Breast epithelium (tissue), 3 donors: ENCODE data around the gene TMEM106A.
"Not testable (repeated sequence)": the region's sequence is repeated elsewhere in the genome, so short reads cannot be mapped to it uniquely, and the experiment has no call there.

Experiments
- POLR2A ChIP-seq: fragments of 450-650 bp; IDR thresholded peaks from one replicate; pipeline ENCODE4 v1.6.1; 2016; ENCODE audit warnings: antibody characterized with exemption, mild to moderate bottlenecking, moderate library complexity
- TF ChIP-seq, protein P1 (sequence below), 3 donors: fragments of 450-650 bp; IDR thresholded peaks; one replicate each; pipeline ENCODE4 v1.5.1; 2016 to 2017; ENCODE audit warnings: antibody characterized with exemption in 3 of 3, mild to moderate bottlenecking in 3 of 3, moderate library complexity in 3 of 3

DNA sequence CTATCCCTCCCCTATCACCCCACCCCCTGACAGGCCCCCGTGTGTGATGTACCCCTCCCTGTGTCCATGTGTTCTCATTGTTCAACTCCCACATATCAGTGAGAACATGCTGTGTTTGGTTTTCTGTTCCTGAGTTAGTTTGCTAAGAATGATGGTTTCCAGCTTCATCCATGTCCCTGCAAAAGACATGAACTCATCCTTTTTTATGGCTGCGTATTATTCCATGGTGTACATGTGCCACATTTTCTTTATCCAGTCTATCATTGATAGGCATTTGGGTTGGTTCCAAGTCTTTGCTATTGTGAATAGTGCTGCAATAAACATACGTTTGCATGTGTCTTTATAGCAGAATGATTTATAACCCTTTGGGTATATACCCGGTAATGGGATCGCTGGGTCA is 25.0 kb upstream of the TMEM106A start:
- TF ChIP-seq, protein P1, sequence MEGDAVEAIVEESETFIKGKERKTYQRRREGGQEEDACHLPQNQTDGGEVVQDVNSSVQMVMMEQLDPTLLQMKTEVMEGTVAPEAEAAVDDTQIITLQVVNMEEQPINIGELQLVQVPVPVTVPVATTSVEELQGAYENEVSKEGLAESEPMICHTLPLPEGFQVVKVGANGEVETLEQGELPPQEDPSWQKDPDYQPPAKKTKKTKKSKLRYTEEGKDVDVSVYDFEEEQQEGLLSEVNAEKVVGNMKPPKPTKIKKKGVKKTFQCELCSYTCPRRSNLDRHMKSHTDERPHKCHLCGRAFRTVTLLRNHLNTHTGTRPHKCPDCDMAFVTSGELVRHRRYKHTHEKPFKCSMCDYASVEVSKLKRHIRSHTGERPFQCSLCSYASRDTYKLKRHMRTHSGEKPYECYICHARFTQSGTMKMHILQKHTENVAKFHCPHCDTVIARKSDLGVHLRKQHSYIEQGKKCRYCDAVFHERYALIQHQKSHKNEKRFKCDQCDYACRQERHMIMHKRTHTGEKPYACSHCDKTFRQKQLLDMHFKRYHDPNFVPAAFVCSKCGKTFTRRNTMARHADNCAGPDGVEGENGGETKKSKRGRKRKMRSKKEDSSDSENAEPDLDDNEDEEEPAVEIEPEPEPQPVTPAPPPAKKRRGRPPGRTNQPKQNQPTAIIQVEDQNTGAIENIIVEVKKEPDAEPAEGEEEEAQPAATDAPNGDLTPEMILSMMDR (IDR thresholded peaks at IDR 0.05): not testable (repeated sequence)
- TF ChIP-seq POLR2A: not testable (repeated sequence)
